ENCODE data around the gene SLC2A4. TPM values are rescaled to one million over a fixed set of nuclear protein-coding genes. Genes with fewer than 3 reads are reported as not detected.

The SLC2A4 gene
- total RNA-seq, 1 donor, result not detected

DNA sequence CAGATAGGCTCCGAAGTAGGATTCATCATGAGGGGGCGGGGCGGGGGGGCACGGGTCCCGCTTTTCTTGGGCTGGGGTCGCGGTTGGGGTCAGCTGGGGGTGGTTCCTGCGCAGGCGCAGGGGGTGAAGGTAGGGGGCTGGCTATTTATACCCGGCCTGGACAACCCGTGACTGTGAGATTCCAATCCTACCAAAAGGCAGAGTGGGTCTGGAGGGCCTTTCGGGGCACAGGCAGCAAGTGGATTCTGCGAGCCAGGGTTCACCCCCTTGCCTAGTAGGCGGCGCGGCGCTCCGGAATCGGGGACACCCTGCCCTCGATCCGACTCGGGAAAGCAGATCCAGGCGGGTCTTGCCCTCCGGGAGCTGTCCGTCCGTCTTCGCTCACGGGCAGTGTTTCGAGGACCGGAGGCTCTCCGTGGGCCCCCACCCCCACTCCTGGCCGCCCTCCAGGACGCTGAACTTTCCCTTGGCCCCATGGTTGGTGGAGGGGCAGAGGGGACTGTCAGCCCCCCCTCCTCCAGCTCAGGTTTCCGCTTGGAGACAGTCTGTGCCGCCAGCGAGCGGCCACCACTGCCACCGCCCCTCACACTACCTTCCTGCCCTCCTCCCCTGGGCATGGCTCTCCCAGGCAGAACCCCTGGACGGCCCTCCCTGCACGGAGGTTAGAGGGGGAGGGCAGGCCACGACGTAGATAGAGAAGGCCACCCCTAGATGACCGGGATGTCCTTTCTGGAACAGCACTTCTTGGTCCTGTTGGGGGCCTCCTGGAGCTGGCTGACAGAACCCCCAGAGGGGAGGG is 634 bp downstream of the SLC2A4 start:
- Histone ChIP-seq H3K27me3 (ENCODE audit: insufficient read depth, low read length) (peaks cover 19% of the 10 kb centered on the region), H3K9me3 (ENCODE audit: low read depth, low read length) (no peaks in the 10 kb centered on the region), H3K4me1 (ENCODE audit: insufficient read depth, low read length) (peaks cover 27% of the 10 kb centered on the region), H3K4me3 (ENCODE audit: low read length) (no peak overlapping the region)

DNA sequence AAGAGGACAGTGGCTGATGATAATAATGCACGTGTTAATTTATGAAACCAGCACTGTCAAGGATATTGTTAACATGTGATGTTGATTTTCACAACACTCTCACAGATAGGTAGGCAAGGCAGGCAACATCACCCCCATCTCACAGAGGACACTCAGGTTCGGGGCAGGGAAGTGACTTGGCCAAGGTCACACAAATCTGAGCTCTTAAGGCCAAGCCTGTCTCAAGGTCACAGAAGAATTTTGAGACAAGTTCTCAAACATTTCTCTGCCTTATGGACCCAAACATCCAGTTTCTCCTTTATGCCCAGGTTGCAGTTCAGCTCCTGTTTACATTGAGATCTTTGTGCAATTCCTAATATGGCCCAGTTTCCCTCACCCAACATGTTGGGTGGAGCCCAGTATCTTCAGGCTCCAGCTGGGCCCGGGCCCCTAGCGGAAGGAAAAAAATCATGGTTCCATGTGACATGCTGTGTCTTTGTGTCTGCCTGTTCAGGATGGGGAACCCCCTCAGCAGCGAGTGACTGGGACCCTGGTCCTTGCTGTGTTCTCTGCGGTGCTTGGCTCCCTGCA is 1.3 kb downstream of the SLC2A4 start:
- Histone ChIP-seq H3K27me3 (ENCODE audit: insufficient read depth, low read length) (peaks cover 19% of the 10 kb centered on the region), H3K4me3 (ENCODE audit: low read length) (no peak overlapping the region), H3K4me1 (ENCODE audit: insufficient read depth, low read length) (peaks cover 27% of the 10 kb centered on the region), H3K9me3 (ENCODE audit: low read depth, low read length) (no peaks in the 10 kb centered on the region)

DNA sequence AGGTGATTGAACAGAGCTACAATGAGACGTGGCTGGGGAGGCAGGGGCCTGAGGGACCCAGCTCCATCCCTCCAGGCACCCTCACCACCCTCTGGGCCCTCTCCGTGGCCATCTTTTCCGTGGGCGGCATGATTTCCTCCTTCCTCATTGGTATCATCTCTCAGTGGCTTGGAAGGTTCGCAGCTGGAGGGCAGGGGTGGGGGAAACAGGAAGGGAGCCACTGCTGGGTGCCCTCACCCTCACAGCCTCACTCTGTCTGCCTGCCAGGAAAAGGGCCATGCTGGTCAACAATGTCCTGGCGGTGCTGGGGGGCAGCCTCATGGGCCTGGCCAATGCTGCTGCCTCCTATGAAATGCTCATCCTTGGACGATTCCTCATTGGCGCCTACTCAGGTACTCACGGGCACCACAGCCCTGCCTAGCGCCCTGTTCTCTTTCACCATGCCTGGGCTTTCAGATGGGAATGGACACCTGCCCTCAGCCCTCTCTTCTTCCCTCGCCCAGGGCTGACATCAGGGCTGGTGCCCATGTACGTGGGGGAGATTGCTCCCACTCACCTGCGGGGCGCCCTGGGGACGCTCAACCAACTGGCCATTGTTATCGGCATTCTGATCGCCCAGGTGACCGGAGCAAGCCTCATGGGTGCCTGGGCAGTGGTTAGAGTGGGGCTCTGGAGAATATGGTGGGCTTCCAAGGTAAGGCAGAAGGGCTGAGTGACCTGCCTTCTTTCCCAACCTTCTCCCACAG is 2.1 kb downstream of the SLC2A4 start:
- H3K9me3 ChIP-seq (ENCODE audit: low read depth, low read length), result no peaks in the 10 kb centered on the region
- peaks cover 19% of the 10 kb centered on the region for H3K27me3 ChIP-seq (ENCODE audit: insufficient read depth, low read length)
- H3K4me3 ChIP-seq (ENCODE audit: low read length), result no peak overlapping the region
- H3K4me1 ChIP-seq (ENCODE audit: insufficient read depth, low read length), result peaks cover 27% of the 10 kb centered on the region

DNA sequence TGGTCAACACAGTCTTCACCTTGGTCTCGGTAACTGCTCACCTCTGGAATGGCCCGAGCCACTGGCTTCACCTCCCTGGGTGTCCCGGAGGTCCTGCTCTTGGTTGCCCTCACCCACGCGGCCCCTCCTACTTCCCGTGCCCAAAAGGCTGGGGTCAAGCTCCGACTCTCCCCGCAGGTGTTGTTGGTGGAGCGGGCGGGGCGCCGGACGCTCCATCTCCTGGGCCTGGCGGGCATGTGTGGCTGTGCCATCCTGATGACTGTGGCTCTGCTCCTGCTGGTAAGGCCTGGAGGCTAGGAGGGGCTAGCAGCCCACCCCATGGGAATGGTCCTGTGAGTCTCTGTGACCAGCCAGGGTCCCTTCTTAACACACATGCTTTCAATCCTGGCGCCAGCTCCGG is 3.4 kb downstream of the SLC2A4 start:
- Histone ChIP-seq H3K4me1 (ENCODE audit: insufficient read depth, low read length) (peaks cover 27% of the 10 kb centered on the region), H3K9me3 (ENCODE audit: low read depth, low read length) (no peaks in the 10 kb centered on the region), H3K4me3 (ENCODE audit: low read length) (no peak overlapping the region), H3K27me3 (ENCODE audit: insufficient read depth, low read length) (peaks cover 19% of the 10 kb centered on the region)

DNA sequence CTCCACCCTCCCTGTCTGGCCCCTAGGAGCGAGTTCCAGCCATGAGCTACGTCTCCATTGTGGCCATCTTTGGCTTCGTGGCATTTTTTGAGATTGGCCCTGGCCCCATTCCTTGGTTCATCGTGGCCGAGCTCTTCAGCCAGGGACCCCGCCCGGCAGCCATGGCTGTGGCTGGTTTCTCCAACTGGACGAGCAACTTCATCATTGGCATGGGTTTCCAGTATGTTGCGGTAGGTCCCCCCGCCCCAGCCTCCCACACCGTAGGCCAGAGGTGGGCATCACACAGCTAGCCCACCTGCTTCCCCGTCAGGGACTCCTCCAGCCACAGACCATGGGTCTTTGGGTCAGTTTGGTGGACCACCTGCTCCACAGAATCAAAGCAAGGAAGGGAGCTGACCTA is 4.2 kb downstream of the SLC2A4 start:
- Histone ChIP-seq H3K4me1 (ENCODE audit: insufficient read depth, low read length) (peaks cover 22% of the 10 kb centered on the region), H3K9me3 (ENCODE audit: low read depth, low read length) (no peaks in the 10 kb centered on the region), H3K27me3 (ENCODE audit: insufficient read depth, low read length) (peaks cover 19% of the 10 kb centered on the region), H3K4me3 (ENCODE audit: low read length) (no peak overlapping the region)

DNA sequence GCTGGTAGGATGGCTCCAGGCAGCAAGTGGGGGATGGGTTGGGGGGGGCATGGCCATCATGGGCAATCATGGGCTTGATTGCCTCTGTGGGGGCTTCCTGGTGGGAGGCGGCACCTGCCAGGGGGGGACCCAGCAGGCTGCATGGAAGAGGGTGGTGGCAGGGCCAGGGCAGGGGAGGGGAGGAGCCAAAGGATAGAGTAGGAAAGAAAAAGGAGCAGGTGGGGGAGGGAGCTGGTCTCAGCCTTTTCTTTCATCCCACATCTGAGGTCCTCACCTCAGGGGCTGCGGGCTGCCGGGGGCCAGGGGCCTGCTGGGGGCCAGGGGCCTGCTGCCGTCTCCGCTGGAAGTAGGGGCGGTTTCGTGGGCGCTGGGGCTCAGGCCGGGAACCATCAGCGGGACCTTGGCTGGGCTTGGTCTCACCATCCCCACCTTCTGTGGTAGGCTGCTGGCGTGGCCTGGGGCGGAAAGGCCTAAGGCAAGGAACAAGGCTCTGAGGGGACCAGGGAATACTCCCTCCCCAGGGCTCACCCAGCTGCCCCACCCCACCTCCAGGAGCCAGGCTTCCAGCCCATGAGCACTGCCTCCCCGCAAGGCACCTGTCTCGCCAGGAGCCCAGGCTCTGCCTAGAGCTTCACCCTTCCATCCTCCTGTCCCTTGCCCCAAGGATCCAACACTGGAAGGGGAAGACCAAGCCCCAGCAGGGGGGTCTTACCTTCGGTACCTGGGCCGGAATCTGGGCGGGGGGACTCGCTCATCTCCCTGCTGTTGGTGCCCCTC is 7.9 kb downstream of the SLC2A4 start:
- H3K27me3 ChIP-seq (ENCODE audit: insufficient read depth, low read length), result peaks cover 17% of the 10 kb centered on the region

DNA sequence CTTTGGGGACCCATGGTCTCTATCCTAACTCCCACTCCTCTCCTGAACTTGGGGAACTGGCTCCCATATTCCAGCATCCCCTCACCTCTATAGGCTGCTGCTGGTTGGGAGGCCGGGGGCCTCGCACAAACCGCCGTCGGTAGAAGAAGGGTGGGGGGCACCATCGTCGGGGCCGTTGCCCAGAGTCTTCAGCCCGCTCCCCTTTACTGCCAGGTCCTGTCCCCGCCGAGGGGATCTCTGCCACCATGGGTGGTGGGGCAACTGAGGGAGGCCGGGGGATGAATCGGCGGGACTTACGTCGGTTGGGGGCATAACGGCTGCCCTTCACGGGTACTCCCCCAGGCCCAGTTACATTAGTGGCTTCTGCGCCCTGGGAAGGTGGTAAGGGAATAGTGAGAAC is 8.6 kb downstream of the SLC2A4 start:
- peaks cover 22% of the 10 kb centered on the region for H3K27me3 ChIP-seq (ENCODE audit: insufficient read depth, low read length)

More for the DNA sequence above, 7.9 kb downstream of the SLC2A4 start:
- Histone ChIP-seq H3K9me3 (ENCODE audit: low read depth, low read length) (no peaks in the 10 kb centered on the region), H3K4me1 (ENCODE audit: insufficient read depth, low read length) (peaks cover 6% of the 10 kb centered on the region), H3K4me3 (ENCODE audit: low read length) (no peak overlapping the region)

DNA sequence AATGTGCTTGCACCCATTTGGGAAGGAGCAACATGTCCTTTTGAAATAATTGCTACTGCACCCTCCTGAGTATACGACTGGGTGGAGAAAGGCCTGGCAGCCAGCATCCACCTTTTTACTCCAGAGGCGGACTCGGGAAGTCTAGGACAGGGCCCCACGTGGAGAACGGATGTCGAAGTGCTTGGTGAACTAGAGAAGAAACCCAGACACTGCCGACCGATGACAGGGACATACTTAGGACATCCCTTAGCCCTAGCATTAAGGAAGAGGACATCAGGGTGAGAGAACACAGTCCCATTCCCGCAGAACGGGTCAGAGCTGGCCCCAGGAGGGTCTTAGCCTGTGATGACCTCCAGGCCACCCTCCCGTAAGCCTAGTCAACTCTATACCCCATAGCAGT is 9.2 kb downstream of the SLC2A4 start:
- peaks cover 27% of the 10 kb centered on the region for H3K27me3 ChIP-seq (ENCODE audit: insufficient read depth, low read length)

More for the DNA sequence above, 8.6 kb downstream of the SLC2A4 start:
- H3K9me3 ChIP-seq (ENCODE audit: low read depth, low read length), result no peaks in the 10 kb centered on the region
- no peak overlapping the region for H3K4me3 ChIP-seq (ENCODE audit: low read length)
- H3K4me1 ChIP-seq (ENCODE audit: insufficient read depth, low read length), result peaks cover 12% of the 10 kb centered on the region

DNA sequence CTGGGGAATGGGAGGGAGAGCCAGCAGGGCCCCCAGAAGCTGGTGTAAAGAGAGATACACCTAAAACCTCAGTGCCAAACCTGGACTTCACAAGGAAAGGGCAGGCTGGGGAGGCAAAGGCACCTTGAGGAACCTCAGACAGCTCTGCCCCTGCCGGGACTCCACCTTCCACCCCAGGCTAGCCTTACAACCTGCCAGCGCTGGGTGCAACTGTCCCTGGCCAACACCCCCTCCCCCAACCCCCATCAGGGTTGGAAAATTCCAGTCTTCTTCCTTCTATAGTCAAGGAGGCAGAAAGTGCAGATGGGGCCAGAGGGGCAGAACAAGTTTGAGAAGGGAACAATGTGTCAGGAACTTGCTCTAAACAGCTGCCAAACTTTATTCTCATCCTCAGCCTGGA is 10.7 kb downstream of the SLC2A4 start:
- Histone ChIP-seq H3K9me3 (ENCODE audit: low read depth, low read length) (no peaks in the 10 kb centered on the region), H3K27me3 (ENCODE audit: insufficient read depth, low read length) (peaks cover 31% of the 10 kb centered on the region), H3K4me3 (ENCODE audit: low read length) (no peak overlapping the region), H3K4me1 (ENCODE audit: insufficient read depth, low read length) (peaks cover 26% of the 10 kb centered on the region)

More for the DNA sequence above, 9.2 kb downstream of the SLC2A4 start:
- H3K4me3 ChIP-seq (ENCODE audit: low read length), result no peak overlapping the region
- H3K9me3 ChIP-seq (ENCODE audit: low read depth, low read length), result no peaks in the 10 kb centered on the region
- peaks cover 16% of the 10 kb centered on the region for H3K4me1 ChIP-seq (ENCODE audit: insufficient read depth, low read length)

DNA sequence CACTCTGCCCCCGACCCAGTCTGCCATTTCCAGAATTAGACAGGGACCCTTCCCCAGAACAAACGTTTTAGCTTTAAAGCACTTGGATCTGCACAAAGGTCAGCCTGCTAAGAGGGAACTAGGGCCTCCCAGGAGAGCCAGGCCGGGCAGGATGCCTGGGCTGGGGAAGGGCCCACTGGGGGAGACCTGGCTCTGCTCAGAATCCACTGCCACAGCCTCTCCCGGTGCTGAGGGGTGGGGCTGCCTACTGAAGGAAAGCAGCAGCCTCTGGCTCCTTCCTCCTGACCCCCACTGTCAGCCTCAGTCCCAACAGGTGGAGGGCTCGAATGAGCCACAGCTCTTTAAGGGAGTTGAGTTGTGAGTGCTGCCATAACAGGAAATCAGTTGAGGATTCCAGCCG is 11.2 kb downstream of the SLC2A4 start:
- Histone ChIP-seq H3K4me3 (ENCODE audit: low read length) (no peak overlapping the region), H3K4me1 (ENCODE audit: insufficient read depth, low read length) (peaks cover 26% of the 10 kb centered on the region), H3K27me3 (ENCODE audit: insufficient read depth, low read length) (peaks cover 31% of the 10 kb centered on the region), H3K9me3 (ENCODE audit: low read depth, low read length) (no peaks in the 10 kb centered on the region)

DNA sequence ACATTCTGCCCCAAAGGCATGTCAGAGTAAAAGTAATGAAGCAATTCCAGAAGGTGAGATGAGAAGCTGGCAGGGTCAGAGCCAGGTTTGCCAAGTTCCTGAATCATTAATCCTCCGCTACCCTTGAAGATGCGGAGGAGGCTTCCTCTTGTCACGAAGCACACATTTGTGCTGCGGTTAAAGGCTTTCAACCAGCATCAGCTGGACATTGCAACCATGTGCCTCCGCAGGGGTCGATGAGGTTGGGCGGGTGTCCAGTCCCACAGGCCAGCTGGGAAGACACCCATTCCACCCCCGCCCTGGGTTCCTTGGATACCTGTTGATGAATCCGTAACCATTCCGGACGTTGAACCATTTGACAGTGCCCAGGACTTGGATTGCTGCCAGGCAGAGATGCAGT is 11.6 kb downstream of the SLC2A4 start:
- Histone ChIP-seq H3K4me1 (ENCODE audit: insufficient read depth, low read length) (peaks cover 26% of the 10 kb centered on the region), H3K27me3 (ENCODE audit: insufficient read depth, low read length) (peaks cover 31% of the 10 kb centered on the region), H3K9me3 (ENCODE audit: low read depth, low read length) (no peaks in the 10 kb centered on the region), H3K4me3 (ENCODE audit: low read length) (no peak overlapping the region)

DNA sequence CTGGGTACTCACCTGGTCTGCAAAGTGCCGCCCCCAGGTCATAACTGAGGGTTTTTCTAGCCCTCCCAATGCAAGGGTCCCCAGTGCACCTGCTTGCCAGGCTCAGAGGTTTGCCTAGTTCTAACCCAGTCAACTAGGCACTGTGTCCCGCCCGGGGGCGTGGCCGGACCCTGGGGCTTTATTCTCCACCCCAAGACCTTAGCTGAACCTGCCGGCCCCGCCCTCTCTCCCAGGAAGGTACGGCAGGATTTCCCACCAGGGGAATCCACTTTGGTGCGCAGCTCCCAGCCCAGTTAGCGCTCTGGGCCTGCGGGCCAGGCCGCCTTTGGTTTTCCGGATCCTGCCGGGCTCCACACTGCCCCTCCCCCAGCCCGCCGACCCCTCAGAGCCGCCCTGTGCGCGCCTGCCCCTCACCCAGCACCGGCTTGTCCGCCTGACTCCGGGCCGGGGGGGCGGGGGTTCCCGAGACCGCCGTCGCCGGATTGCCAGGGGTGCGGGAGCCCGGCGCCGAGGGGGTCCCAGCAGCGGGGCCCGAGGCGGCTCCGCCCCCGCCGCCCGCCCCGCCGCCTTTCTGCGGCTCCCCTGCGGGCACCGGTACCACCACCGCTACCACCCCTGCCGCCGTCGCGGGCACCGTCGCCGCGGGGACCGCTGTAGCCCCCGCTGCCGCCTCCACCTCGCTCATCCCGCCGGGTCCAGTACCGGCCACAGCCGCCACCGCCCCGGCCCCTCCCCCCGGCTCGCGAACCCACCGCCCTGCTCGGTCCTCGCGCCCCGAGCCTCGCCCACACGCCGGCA is 12.5 kb downstream of the SLC2A4 start:
- H3K27me3 ChIP-seq (ENCODE audit: insufficient read depth, low read length), result peaks cover 31% of the 10 kb centered on the region

DNA sequence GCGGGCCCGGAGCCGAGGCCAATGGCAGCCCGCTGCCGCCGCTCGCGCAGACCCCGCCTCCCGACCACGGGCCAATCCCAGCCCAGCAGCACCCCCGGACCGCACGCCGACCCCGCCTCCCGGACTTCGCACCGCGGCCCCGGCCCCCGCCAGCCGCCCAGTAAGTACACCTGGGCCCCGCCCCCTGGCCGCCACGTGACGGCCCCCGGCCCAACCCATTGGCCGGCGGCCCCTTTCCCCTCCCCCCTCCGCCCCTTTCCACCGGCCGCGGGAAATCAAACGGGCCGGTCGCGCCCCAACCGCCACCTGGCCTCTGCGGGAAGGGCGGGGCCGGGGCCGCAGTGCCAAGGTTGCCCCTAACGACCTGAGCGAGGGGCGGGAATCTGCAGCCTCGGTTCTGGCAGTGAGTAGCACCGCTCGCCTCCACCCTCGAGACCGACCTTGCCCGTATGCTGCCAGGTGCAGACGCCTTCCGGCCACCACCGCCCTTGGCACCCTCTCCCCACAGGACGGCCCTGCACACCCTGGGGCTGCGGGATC is 13.2 kb downstream of the SLC2A4 start, which contains the start of gene YBX2:
TSS of gene YBX2 (minus strand) at position 26 of the 540 bp plus-strand sequence. CDS start 139 bp downstream, outside the sequence.
- Histone ChIP-seq H3K4me1 (ENCODE audit: insufficient read depth, low read length) (peaks cover 26% of the 10 kb centered on the region), H3K4me3 (ENCODE audit: low read length) (no peak within 1 kb of the TSS), H3K9me3 (ENCODE audit: low read depth, low read length) (no peaks in the 10 kb centered on the region), H3K27me3 (ENCODE audit: insufficient read depth, low read length) (peaks cover 31% of the 10 kb centered on the region)

More for the DNA sequence above, 12.5 kb downstream of the SLC2A4 start:
- no peaks in the 10 kb centered on the region for H3K9me3 ChIP-seq (ENCODE audit: low read depth, low read length)
- H3K4me3 ChIP-seq (ENCODE audit: low read length), result no peak overlapping the region
- H3K4me1 ChIP-seq (ENCODE audit: insufficient read depth, low read length), result peaks cover 26% of the 10 kb centered on the region

All from mononuclear cell (primary cell).